Measurements from ENCODE around the gene NTM. TPM values are rescaled to one million over a fixed set of nuclear protein-coding genes. Genes with fewer than 3 reads are reported as not detected.

Gene NTM
- total and polyA plus RNA-seq, 2 of the 8 experiments (the other 6 are each of a cell fraction or from before 2014, with no cell fraction given): 13.4 to 20.0 TPM

- TF ChIP-seq CBX5 (IDR thresholded peaks at IDR 0.05; ENCODE audit: low read depth, low read length): no peak
- no peak for TF ChIP-seq BACH1 (IDR thresholded peaks at IDR 0.05; ENCODE audit: low read length)
- no peak for TF ChIP-seq KDM5A (IDR thresholded peaks at IDR 0.05; ENCODE audit: low read length)
- TF ChIP-seq SIN3A (conservative IDR thresholded peaks at IDR 0.05 in 1 of 2, IDR thresholded peaks at IDR 0.05 in 1 of 2; ENCODE audit: low read depth in 1 of 2, low read length in 2 of 2): no peak
- no peak for TF ChIP-seq CBX8 (IDR thresholded peaks at IDR 0.05; ENCODE audit: borderline replicate concordance, low read depth, low read length)
- TF ChIP-seq POLR2AphosphoS5 (IDR thresholded peaks at IDR 0.05; ENCODE audit: low read depth, low read length): no peak
- no peak for TF ChIP-seq TAF7 (optimal IDR thresholded peaks at IDR 0.05; ENCODE audit: borderline replicate concordance, low read depth, low read length)
- TF ChIP-seq KDM1A (IDR thresholded peaks at IDR 0.05; ENCODE audit: borderline replicate concordance, low read length): no peak
- 0 out of 2 replicates have a peak, but pooled peaks have one; percentile 6 for TF ChIP-seq TCF12 (IDR thresholded peaks at IDR 0.05; ENCODE audit: low read depth, low read length)
- TF ChIP-seq PHF8 (conservative IDR thresholded peaks at IDR 0.05; ENCODE audit: low read depth, low read length): no peak
- TF ChIP-seq RNF2 (IDR thresholded peaks at IDR 0.05; ENCODE audit: borderline replicate concordance, low read depth, low read length, missing control alignments, poor library complexity, severe bottlenecking): no peak
- no peak for TF ChIP-seq SIX5 (IDR thresholded peaks at IDR 0.05; ENCODE audit: low read depth, low read length)
- TF ChIP-seq GABPA (IDR thresholded peaks at IDR 0.05; ENCODE audit: borderline replicate concordance, insufficient read depth, low read length): peak; percentile 63; the same call in 1 of the 2 replicates
- no peak for TF ChIP-seq EGR1 (IDR thresholded peaks at IDR 0.05; ENCODE audit: borderline replicate concordance, low read depth, low read length)
- peak; percentile 91 for TF ChIP-seq YY1 (IDR thresholded peaks at IDR 0.05; ENCODE audit: low read depth, low read length)
- no peak for TF ChIP-seq SP1 (IDR thresholded peaks at IDR 0.05; ENCODE audit: low read depth, low read length)
- no peak for TF ChIP-seq SP2 (IDR thresholded peaks at IDR 0.05; ENCODE audit: low read length)
- TF ChIP-seq FOSL1 (IDR thresholded peaks at IDR 0.05; ENCODE audit: insufficient read depth, low read depth, low read length): no peak
Measured at GRCh38 chr11:131691181-131692041, 321.0 kb downstream of the NTM start (continued).
